Vagina (tissue), 2 donors: ENCODE data around the gene RUFY3.

ENCODE experiments used
- POLR2A ChIP-seq, 2 donors: fragments of 450-650 bp; IDR thresholded peaks; one replicate each; pipeline ENCODE4 v1.6.1; 2017; ENCODE audit warnings: antibody characterized with exemption in 2 of 2, mild to moderate bottlenecking in 2 of 2, moderate library complexity in 2 of 2
- TF ChIP-seq, protein P1 (sequence below), 3 experiments: fragments of 450-650 bp in 2 of 3; fragments of 200-600 bp in 1 of 3; sonication (generic) in 1 of 3; IDR thresholded peaks; one replicate each; pipeline ENCODE4 v1.5.1; 2017 to 2019; ENCODE audit warnings: antibody characterized with exemption in 3 of 3, mild to moderate bottlenecking in 2 of 3, moderate library complexity in 2 of 3

DNA sequence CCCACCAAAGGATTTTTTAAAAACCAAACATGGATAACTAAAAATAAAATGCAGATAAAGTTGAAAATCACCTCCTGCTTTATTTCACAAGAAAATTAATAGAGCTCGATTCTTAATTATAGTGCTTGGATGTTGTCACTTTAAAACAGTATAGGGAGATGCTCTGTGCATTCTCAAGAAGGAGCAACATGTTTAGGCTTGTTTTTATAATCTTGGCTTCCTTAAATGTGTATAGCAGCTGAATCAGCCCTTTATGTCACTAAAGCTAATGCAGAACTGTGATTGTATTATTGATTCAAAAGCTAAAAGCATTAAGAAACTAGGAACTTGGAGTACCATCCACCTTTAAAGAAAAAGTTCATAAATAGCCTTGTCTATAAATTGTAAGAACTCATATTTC lies 20.5 kb upstream of the RUFY3 start:
- TF ChIP-seq, protein P1, sequence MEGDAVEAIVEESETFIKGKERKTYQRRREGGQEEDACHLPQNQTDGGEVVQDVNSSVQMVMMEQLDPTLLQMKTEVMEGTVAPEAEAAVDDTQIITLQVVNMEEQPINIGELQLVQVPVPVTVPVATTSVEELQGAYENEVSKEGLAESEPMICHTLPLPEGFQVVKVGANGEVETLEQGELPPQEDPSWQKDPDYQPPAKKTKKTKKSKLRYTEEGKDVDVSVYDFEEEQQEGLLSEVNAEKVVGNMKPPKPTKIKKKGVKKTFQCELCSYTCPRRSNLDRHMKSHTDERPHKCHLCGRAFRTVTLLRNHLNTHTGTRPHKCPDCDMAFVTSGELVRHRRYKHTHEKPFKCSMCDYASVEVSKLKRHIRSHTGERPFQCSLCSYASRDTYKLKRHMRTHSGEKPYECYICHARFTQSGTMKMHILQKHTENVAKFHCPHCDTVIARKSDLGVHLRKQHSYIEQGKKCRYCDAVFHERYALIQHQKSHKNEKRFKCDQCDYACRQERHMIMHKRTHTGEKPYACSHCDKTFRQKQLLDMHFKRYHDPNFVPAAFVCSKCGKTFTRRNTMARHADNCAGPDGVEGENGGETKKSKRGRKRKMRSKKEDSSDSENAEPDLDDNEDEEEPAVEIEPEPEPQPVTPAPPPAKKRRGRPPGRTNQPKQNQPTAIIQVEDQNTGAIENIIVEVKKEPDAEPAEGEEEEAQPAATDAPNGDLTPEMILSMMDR (IDR thresholded peaks at IDR 0.05): no peak
- no peak for TF ChIP-seq POLR2A (IDR thresholded peaks at IDR 0.05)
